Measurements from ENCODE around the gene MYO5B. TPM values are rescaled to one million over a fixed set of nuclear protein-coding genes. Genes with fewer than 3 reads are reported as not detected.

MYO5B gene
- polyA plus RNA-seq, 1 donor from 2014 or later: 0.42 TPM

GRCh38 chr18:50188652-50189051 is 6.3 kb downstream of the MYO5B start:
- Histone ChIP-seq H3K27me3 (ENCODE audit: insufficient read depth, low read depth, low read length) (peaks cover 30% of the 10 kb centered on the region), H3K36me3 (ENCODE audit: insufficient read depth, low read length) (no peaks in the 10 kb centered on the region), H2AFZ (ENCODE audit: low read depth, low read length) (no peak overlapping the region), H3K9ac (ENCODE audit: low read length) (no peak overlapping the region), H3F3A (ENCODE audit: insufficient read depth, low read length, poor library complexity, severe bottlenecking) (no peaks in the 10 kb centered on the region), H3K9me3 (ENCODE audit: low read length) (no peaks in the 10 kb centered on the region), H3K4me2 (ENCODE audit: low read length) (no peak overlapping the region), H3K79me2 (replicated peaks; ENCODE audit: insufficient read depth, low read length) (no peaks in the 10 kb centered on the region), H3K9me2 (ENCODE audit: insufficient read depth, low read length) (no peaks in the 10 kb centered on the region), H4K20me1 (ENCODE audit: insufficient read depth) (no peaks in the 10 kb centered on the region), H3K4me3 (ENCODE audit: low read length) (no peak overlapping the region), H3K27ac (ENCODE audit: low read length) (no peak overlapping the region)
- TF ChIP-seq EZH2 (IDR thresholded peaks at IDR 0.05; ENCODE audit: borderline replicate concordance, insufficient read depth, low read length, poor library complexity, severe bottlenecking) (no peak), REST (IDR thresholded peaks at IDR 0.05; ENCODE audit: borderline replicate concordance) (no peak), POLR2AphosphoS5 (IDR thresholded peaks at IDR 0.05) (no peak), MXI1 (conservative IDR thresholded peaks at IDR 0.05; ENCODE audit: poor library complexity, severe bottlenecking) (no peak), EP300 (conservative IDR thresholded peaks at IDR 0.05; ENCODE audit: poor library complexity, severe bottlenecking) (no peak), TAF1 (IDR thresholded peaks at IDR 0.05; ENCODE audit: low read depth) (no peak), RAD21 (conservative IDR thresholded peaks at IDR 0.05) (no peak), SMC3 (conservative IDR thresholded peaks at IDR 0.05; ENCODE audit: poor library complexity) (no peak), CTCF (IDR thresholded peaks at IDR 0.05; ENCODE audit: poor library complexity, severe bottlenecking) (no peak)

- Histone ChIP-seq H3K79me2 (replicated peaks; ENCODE audit: insufficient read depth, low read length) (no peaks in the 10 kb centered on the region), H3K9me2 (ENCODE audit: insufficient read depth, low read length) (no peaks in the 10 kb centered on the region), H3K4me2 (ENCODE audit: low read length) (no peak overlapping the region), H3K9ac (ENCODE audit: low read length) (no peak overlapping the region), H3K4me3 (ENCODE audit: low read length) (no peak overlapping the region), H3F3A (ENCODE audit: insufficient read depth, low read length, poor library complexity, severe bottlenecking) (no peaks in the 10 kb centered on the region), H2AFZ (ENCODE audit: low read depth, low read length) (no peak overlapping the region), H3K36me3 (ENCODE audit: insufficient read depth, low read length) (no peaks in the 10 kb centered on the region), H4K20me1 (ENCODE audit: insufficient read depth) (no peaks in the 10 kb centered on the region), H3K27me3 (ENCODE audit: insufficient read depth, low read depth, low read length) (peaks cover 20% of the 10 kb centered on the region), H3K9me3 (ENCODE audit: low read length) (no peaks in the 10 kb centered on the region), H3K27ac (ENCODE audit: low read length) (no peak overlapping the region)
- TF ChIP-seq EP300 (conservative IDR thresholded peaks at IDR 0.05; ENCODE audit: poor library complexity, severe bottlenecking): no peak
- TF ChIP-seq CTCF (IDR thresholded peaks at IDR 0.05; ENCODE audit: poor library complexity, severe bottlenecking): no peak
- no peak for TF ChIP-seq TAF1 (IDR thresholded peaks at IDR 0.05; ENCODE audit: low read depth)
- no peak for TF ChIP-seq EZH2 (IDR thresholded peaks at IDR 0.05; ENCODE audit: borderline replicate concordance, insufficient read depth, low read length, poor library complexity, severe bottlenecking)
- no peak for TF ChIP-seq RAD21 (conservative IDR thresholded peaks at IDR 0.05)
- TF ChIP-seq SMC3 (conservative IDR thresholded peaks at IDR 0.05; ENCODE audit: poor library complexity): no peak
- TF ChIP-seq REST (IDR thresholded peaks at IDR 0.05; ENCODE audit: borderline replicate concordance): no peak
- no peak for TF ChIP-seq POLR2AphosphoS5 (IDR thresholded peaks at IDR 0.05)
- no peak for TF ChIP-seq MXI1 (conservative IDR thresholded peaks at IDR 0.05; ENCODE audit: poor library complexity, severe bottlenecking)
Measured at GRCh38 chr18:50187659-50188058, 7.3 kb downstream of the MYO5B start.
